Karpas-422 (cell line): ENCODE measurements around the gene GRID2. TPM values are rescaled to one million over a fixed set of nuclear protein-coding genes. Genes with fewer than 3 reads are reported as not detected.

Source experiments
- DNase-seq: peaks from one replicate; pipeline ENCODE4 v3.0.0-alpha.2; 2015
- H2AFZ ChIP-seq: fragments of 200-600 bp; sonication (generic); 2 replicates; pipeline ENCODE4 v1.6.1; 2014; ENCODE audit warnings: antibody characterized with exemption, low read length, mixed read lengths
- H3K27ac ChIP-seq: fragments of 200-600 bp; sonication (generic); 2 replicates; pipeline ENCODE4 v1.5.1; 2014; ENCODE audit warnings: mild to moderate bottlenecking, low read length, moderate library complexity
- H3K27me3 ChIP-seq: fragments of 200-600 bp; sonication (generic); 2 replicates; pipeline ENCODE4 v1.6.1; 2014; ENCODE audit warnings: low read length, mixed read lengths
- H3K36me3 ChIP-seq: fragments of 200-600 bp; sonication (generic); 2 replicates; pipeline ENCODE4 v1.6.1; 2014; ENCODE audit warnings: low read length, mixed read lengths; ENCODE audit not compliant: insufficient read depth
- H3K4me1 ChIP-seq: fragments of 200-600 bp; sonication (generic); 2 replicates; pipeline ENCODE4 v1.6.1; 2014; ENCODE audit warnings: mild to moderate bottlenecking, low read length, mixed read lengths
- H3K4me2 ChIP-seq: fragments of 200-600 bp; sonication (generic); 2 replicates; pipeline ENCODE4 v1.6.1; 2014; ENCODE audit warnings: low read length, low read depth, mild to moderate bottlenecking; ENCODE audit not compliant: poor library complexity, severe bottlenecking
- H3K4me3 ChIP-seq: fragments of 200-600 bp; sonication (generic); 2 replicates; pipeline ENCODE4 v1.5.1; 2014; ENCODE audit warnings: mild to moderate bottlenecking, antibody characterized with exemption, low read length, mixed read lengths
- H3K79me2 ChIP-seq: fragments of 200-600 bp; sonication (generic); 2 replicates; pipeline ENCODE4 v1.6.1; 2014; ENCODE audit warnings: mild to moderate bottlenecking, low read length, mixed read lengths
- H3K9ac ChIP-seq: fragments of 200-600 bp; sonication (generic); 2 replicates; pipeline ENCODE4 v1.6.0; 2014; ENCODE audit warnings: low read length
- H3K9me2 ChIP-seq: fragments of 200-600 bp; sonication (generic), shearing (Covaris generic); replicated peaks from 2 replicates; pipeline ENCODE4 v1.6.0; 2014; ENCODE audit warnings: mild to moderate bottlenecking, low read length, moderate library complexity; ENCODE audit not compliant: insufficient read depth
- H3K9me3 ChIP-seq: fragments of 300-700, 200-600 bp; sonication (generic); 2 replicates; pipeline ENCODE4 v1.6.1; 2014; ENCODE audit warnings: low read length, mixed read lengths
- H4K20me1 ChIP-seq: fragments of 200-600 bp; sonication (generic); 2 replicates; pipeline ENCODE4 v1.6.1; 2014; ENCODE audit warnings: mild to moderate bottlenecking, antibody characterized with exemption, low read length, low read depth; ENCODE audit not compliant: insufficient read depth
- total RNA-seq: library from RNA; depleted of rRNA; stranded (reverse); fragments of >200 nt; shearing (Covaris generic); gene quantifications from 2 replicates; pipeline ENCODE4 v1.2.3, GENCODE V29; 2014; ENCODE audit warnings: low replicate concordance; rRNA removed

The GRID2 gene
- total RNA-seq: not detected in 2 replicates

- Histone ChIP-seq H3K9ac (no peak within 1 kb of the TSS), H4K20me1 (no peaks in the 10 kb centered on the region), H3K36me3 (no peaks in the 10 kb centered on the region), H3K9me2 (no peaks in the 10 kb centered on the region), H3K4me3 (no peak within 1 kb of the TSS), H3K4me2 (no peak within 1 kb of the TSS), H3K79me2 (no peaks in the 10 kb centered on the region), H3K27ac (no peak within 1 kb of the TSS), H3K27me3 (no peaks in the 10 kb centered on the region), H3K4me1 (no peaks in the 10 kb centered on the region), H3K9me3 (peaks cover 15% of the 10 kb centered on the region; the same call in 1 of the 2 replicates), H2AFZ (no peak within 1 kb of the TSS)
- no peak for DNase-seq
Measured at GRCh38 chr4:92303621-92304027, at the start of gene GRID2. GRID2 (plus strand) TSS chr4:92303966.

- H4K20me1 ChIP-seq: no peaks in the 10 kb centered on the region
- no peaks in the 10 kb centered on the region for H3K79me2 ChIP-seq
- H3K36me3 ChIP-seq: no peaks in the 10 kb centered on the region
- H2AFZ ChIP-seq: no peak overlapping the region
- DNase-seq: no peak
- H3K9me3 ChIP-seq: peaks cover 27% of the 10 kb centered on the region
- H3K4me3 ChIP-seq: no peak overlapping the region
- H3K27me3 ChIP-seq: no peaks in the 10 kb centered on the region
- H3K4me1 ChIP-seq: no peaks in the 10 kb centered on the region
- H3K4me2 ChIP-seq: no peak overlapping the region
- H3K27ac ChIP-seq: no peak overlapping the region
- H3K9ac ChIP-seq: no peak overlapping the region
- H3K9me2 ChIP-seq: no peaks in the 10 kb centered on the region
Measured at GRCh38 chr4:92253986-92254671, 49.6 kb upstream of the GRID2 start.

GRCh38 chr4:92254767-92255442 is 48.9 kb upstream of the GRID2 start:
- H4K20me1 ChIP-seq: no peaks in the 10 kb centered on the region
- peaks cover 22% of the 10 kb centered on the region for H3K9me3 ChIP-seq
- H3K9ac ChIP-seq: no peak overlapping the region
- H3K36me3 ChIP-seq: no peaks in the 10 kb centered on the region
- no peaks in the 10 kb centered on the region for H3K27me3 ChIP-seq
- no peaks in the 10 kb centered on the region for H3K79me2 ChIP-seq
- no peak overlapping the region for H3K4me2 ChIP-seq
- no peaks in the 10 kb centered on the region for H3K4me1 ChIP-seq
- no peaks in the 10 kb centered on the region for H3K9me2 ChIP-seq
- no peak overlapping the region for H2AFZ ChIP-seq
- H3K4me3 ChIP-seq: no peak overlapping the region
- DNase-seq: no peak
- no peak overlapping the region for H3K27ac ChIP-seq

GRCh38 chr4:92255920-92256244 is 47.9 kb upstream of the GRID2 start:
- H2AFZ ChIP-seq: no peak overlapping the region
- no peak overlapping the region for H3K9ac ChIP-seq
- no peaks in the 10 kb centered on the region for H3K9me2 ChIP-seq
- no peaks in the 10 kb centered on the region for H3K36me3 ChIP-seq
- no peak overlapping the region for H3K4me3 ChIP-seq
- H3K79me2 ChIP-seq: no peaks in the 10 kb centered on the region
- H3K4me2 ChIP-seq: no peak overlapping the region
- peaks cover 22% of the 10 kb centered on the region for H3K9me3 ChIP-seq
- no peaks in the 10 kb centered on the region for H3K27me3 ChIP-seq
- H3K27ac ChIP-seq: no peak overlapping the region
- no peaks in the 10 kb centered on the region for H4K20me1 ChIP-seq
- H3K4me1 ChIP-seq: no peaks in the 10 kb centered on the region
- no peak for DNase-seq

GRCh38 chr4:92257931-92258857 is 45.6 kb upstream of the GRID2 start:
- Histone ChIP-seq H3K36me3 (no peaks in the 10 kb centered on the region), H3K27ac (no peak overlapping the region), H2AFZ (no peak overlapping the region), H3K4me3 (no peak overlapping the region), H3K9ac (no peak overlapping the region), H3K9me2 (no peaks in the 10 kb centered on the region), H3K79me2 (no peaks in the 10 kb centered on the region), H3K4me2 (no peak overlapping the region), H3K9me3 (peaks cover 34% of the 10 kb centered on the region), H3K4me1 (no peaks in the 10 kb centered on the region), H3K27me3 (no peaks in the 10 kb centered on the region), H4K20me1 (no peaks in the 10 kb centered on the region)
- no peak for DNase-seq

GRCh38 chr4:92261256-92261655 is 42.5 kb upstream of the GRID2 start:
- no peaks in the 10 kb centered on the region for H4K20me1 ChIP-seq
- H3K27ac ChIP-seq: no peak overlapping the region
- H3K79me2 ChIP-seq: no peaks in the 10 kb centered on the region
- no peaks in the 10 kb centered on the region for H3K4me1 ChIP-seq
- DNase-seq: no peak
- H3K27me3 ChIP-seq: no peaks in the 10 kb centered on the region
- no peaks in the 10 kb centered on the region for H3K9me2 ChIP-seq
- H3K4me2 ChIP-seq: no peak overlapping the region
- H3K9ac ChIP-seq: no peak overlapping the region
- H2AFZ ChIP-seq: no peak overlapping the region
- H3K4me3 ChIP-seq: no peak overlapping the region
- H3K9me3 ChIP-seq: peaks cover 32% of the 10 kb centered on the region
- no peaks in the 10 kb centered on the region for H3K36me3 ChIP-seq

- Histone ChIP-seq H4K20me1 (no peaks in the 10 kb centered on the region), H3K4me3 (no peak overlapping the region), H3K79me2 (no peaks in the 10 kb centered on the region), H3K27me3 (no peaks in the 10 kb centered on the region), H3K4me2 (no peak overlapping the region), H3K9ac (no peak overlapping the region), H3K36me3 (no peaks in the 10 kb centered on the region), H3K4me1 (no peaks in the 10 kb centered on the region), H3K9me2 (no peaks in the 10 kb centered on the region), H2AFZ (no peak overlapping the region), H3K27ac (no peak overlapping the region), H3K9me3 (peaks cover 30% of the 10 kb centered on the region)
- no peak for DNase-seq
Measured at GRCh38 chr4:92262371-92262770, 41.4 kb upstream of the GRID2 start.

GRCh38 chr4:92263010-92263409 is 40.8 kb upstream of the GRID2 start:
- H4K20me1 ChIP-seq: no peaks in the 10 kb centered on the region
- H3K79me2 ChIP-seq: no peaks in the 10 kb centered on the region

More at GRCh38 chr4:92263010-92263409, 40.8 kb upstream of the GRID2 start:
- Histone ChIP-seq H3K4me2 (no peak overlapping the region), H3K4me1 (no peaks in the 10 kb centered on the region), H2AFZ (no peak overlapping the region), H3K9ac (no peak overlapping the region), H3K27ac (no peak overlapping the region), H3K9me3 (peaks cover 29% of the 10 kb centered on the region), H3K36me3 (no peaks in the 10 kb centered on the region), H3K4me3 (no peak overlapping the region), H3K27me3 (no peaks in the 10 kb centered on the region), H3K9me2 (no peaks in the 10 kb centered on the region)
- no peak for DNase-seq
